Measurements from ENCODE around the gene LAMA2. TPM values are rescaled to one million over a fixed set of nuclear protein-coding genes. Genes with fewer than 3 reads are reported as not detected.

Gene LAMA2
- total RNA-seq, 1 experiment from 2014 or later, result 8.2 TPM

DNA sequence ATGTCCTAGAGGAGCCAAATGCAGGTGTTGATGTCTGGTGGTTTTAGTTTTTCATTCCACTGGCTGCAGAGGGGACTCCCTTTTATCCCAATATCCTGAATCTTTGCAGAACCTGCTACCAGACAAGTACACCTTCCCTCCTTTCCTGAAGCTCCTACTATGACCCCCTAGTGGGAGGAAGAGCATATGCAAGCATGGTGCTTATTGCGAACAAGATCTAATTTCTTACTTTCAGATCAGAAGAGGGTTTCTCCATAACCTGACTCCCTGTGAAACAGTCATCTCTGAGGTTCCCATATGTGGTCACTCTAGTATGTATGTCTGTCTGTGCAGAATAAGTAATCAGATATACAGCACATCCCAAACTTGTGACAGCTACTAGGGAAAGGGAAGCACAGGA lies 549.8 kb downstream of the LAMA2 start:
- Histone ChIP-seq H3K27me3 (ENCODE audit: insufficient read depth, low read length) (no peaks in the 10 kb centered on the region), H3K27ac (ENCODE audit: low read depth, low read length) (no peak overlapping the region), H3K79me2 (ENCODE audit: insufficient read depth, low read length) (no peaks in the 10 kb centered on the region), H3K4me1 (ENCODE audit: control insufficient read depth in 1 of 2, insufficient read depth in 2 of 2, low read length in 2 of 2) (peaks cover 2 to 3% of the 10 kb centered on the region in 2 experiments; a peak in 2 of 4 replicates), H3K9ac (ENCODE audit: low read length) (no peak overlapping the region), H3K4me3 (replicated peaks in 1 of 2; ENCODE audit: low read depth in 1 of 2, low read length in 2 of 2) (no peak overlapping the region), H4K20me1 (ENCODE audit: insufficient read depth) (no peaks in the 10 kb centered on the region), H3K4me2 (ENCODE audit: low read length) (peak overlapping the region; percentile 35), H3K9me2 (ENCODE audit: insufficient read depth) (no peaks in the 10 kb centered on the region), H3K36me3 (ENCODE audit: control insufficient read depth in 1 of 2, insufficient read depth in 2 of 2, low read length in 2 of 2) (no peaks in the 10 kb centered on the region), H3K9me3 (ENCODE audit: control insufficient read depth in 1 of 2, insufficient read depth in 1 of 2, low read depth in 1 of 2, low read length in 2 of 2) (no peaks in the 10 kb centered on the region), H2AFZ (ENCODE audit: low read depth, low read length, poor library complexity, severe bottlenecking) (peak overlapping the region; percentile 86)
- ChIA-PET POLR2A (no interaction called here), CTCF (interaction anchor here (0.7 kb wide), 1 partner anchor 11 kb away, joined by 4 read pairs; no protein-coding TSS in a partner anchor), RAD21 (ENCODE audit: low non-redundant PET in 1 of 2, low total read pairs in 2 of 2, uncharacterized antibody in 2 of 2, unreplicated experiment in 2 of 2) (no interaction called here)
- BruUV-seq (replicated peaks), result no TSS peak
- intact Hi-C loops (cut with micrococcal nuclease), result no loop called here
- ATAC-seq (peak; percentile 83), DNase-seq (ENCODE audit: low read depth, low spot score) (peak; percentile 12)
- no peak for TF ChIP-seq ZFX (IDR thresholded peaks at IDR 0.05)
- 0 out of 2 replicates have a peak, but pooled peaks have one; percentile 4 for TF ChIP-seq RAD21 (IDR thresholded peaks at IDR 0.05; ENCODE audit: low read depth)
- TF ChIP-seq, protein P1, sequence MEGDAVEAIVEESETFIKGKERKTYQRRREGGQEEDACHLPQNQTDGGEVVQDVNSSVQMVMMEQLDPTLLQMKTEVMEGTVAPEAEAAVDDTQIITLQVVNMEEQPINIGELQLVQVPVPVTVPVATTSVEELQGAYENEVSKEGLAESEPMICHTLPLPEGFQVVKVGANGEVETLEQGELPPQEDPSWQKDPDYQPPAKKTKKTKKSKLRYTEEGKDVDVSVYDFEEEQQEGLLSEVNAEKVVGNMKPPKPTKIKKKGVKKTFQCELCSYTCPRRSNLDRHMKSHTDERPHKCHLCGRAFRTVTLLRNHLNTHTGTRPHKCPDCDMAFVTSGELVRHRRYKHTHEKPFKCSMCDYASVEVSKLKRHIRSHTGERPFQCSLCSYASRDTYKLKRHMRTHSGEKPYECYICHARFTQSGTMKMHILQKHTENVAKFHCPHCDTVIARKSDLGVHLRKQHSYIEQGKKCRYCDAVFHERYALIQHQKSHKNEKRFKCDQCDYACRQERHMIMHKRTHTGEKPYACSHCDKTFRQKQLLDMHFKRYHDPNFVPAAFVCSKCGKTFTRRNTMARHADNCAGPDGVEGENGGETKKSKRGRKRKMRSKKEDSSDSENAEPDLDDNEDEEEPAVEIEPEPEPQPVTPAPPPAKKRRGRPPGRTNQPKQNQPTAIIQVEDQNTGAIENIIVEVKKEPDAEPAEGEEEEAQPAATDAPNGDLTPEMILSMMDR (IDR thresholded peaks at IDR 0.05 in 2 of 3, conservative IDR thresholded peaks at IDR 0.05 in 1 of 3; ENCODE audit: borderline replicate concordance in 1 of 3, insufficient read depth in 1 of 3, low read depth in 2 of 3, low read length in 2 of 3), result peak; percentile 4 to 67 (median 53); a peak in 4 of 6 replicates

DNA sequence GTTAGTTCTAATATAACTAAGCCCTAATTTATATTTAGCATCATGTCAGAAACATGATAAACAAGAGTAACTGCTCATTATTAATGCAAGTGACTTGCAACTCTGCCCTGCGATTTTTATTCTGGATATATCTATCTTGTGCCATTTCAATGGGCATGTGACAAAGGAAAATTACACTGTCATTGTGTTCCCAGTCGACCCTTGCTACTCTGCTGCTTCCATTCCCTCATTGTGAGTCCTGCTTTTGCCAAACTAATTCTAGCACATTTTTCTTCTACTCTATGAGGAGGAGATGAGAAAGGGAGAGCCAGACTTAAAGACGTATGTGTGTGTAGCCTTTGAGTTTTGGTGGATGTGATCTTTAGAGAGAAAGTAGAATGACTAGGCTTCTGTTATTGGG lies 551.2 kb downstream of the LAMA2 start:
- no peaks in the 10 kb centered on the region for H4K20me1 ChIP-seq (ENCODE audit: insufficient read depth)
- no peaks in the 10 kb centered on the region for H3K27me3 ChIP-seq (ENCODE audit: insufficient read depth, low read length)
- ATAC-seq (no peak), DNase-seq (ENCODE audit: low read depth, low spot score) (no peak)
- CTCF ChIA-PET, result no interaction called here
- RAD21 ChIA-PET (ENCODE audit: low non-redundant PET in 1 of 2, low total read pairs in 2 of 2, uncharacterized antibody in 2 of 2, unreplicated experiment in 2 of 2), result no interaction called here
- no peak overlapping the region for H3K9ac ChIP-seq (ENCODE audit: low read length)
- no peaks in the 10 kb centered on the region for H3K9me2 ChIP-seq (ENCODE audit: insufficient read depth)
- H3K4me1 ChIP-seq (ENCODE audit: control insufficient read depth in 1 of 2, insufficient read depth in 2 of 2, low read length in 2 of 2), result peaks cover 2 to 3% of the 10 kb centered on the region in 2 experiments; a peak in 2 of 4 replicates
- intact Hi-C loops (cut with micrococcal nuclease), result no loop called here
- H2AFZ ChIP-seq (ENCODE audit: low read depth, low read length, poor library complexity, severe bottlenecking), result no peak overlapping the region
- H3K27ac ChIP-seq (ENCODE audit: low read depth, low read length), result no peak overlapping the region
- no peaks in the 10 kb centered on the region for H3K79me2 ChIP-seq (ENCODE audit: insufficient read depth, low read length)
- no peak overlapping the region for H3K4me3 ChIP-seq (replicated peaks in 1 of 2; ENCODE audit: low read depth in 1 of 2, low read length in 2 of 2)
- no peak overlapping the region for H3K4me2 ChIP-seq (ENCODE audit: low read length)
- H3K36me3 ChIP-seq (ENCODE audit: control insufficient read depth in 1 of 2, insufficient read depth in 2 of 2, low read length in 2 of 2), result no peaks in the 10 kb centered on the region
- POLR2A ChIA-PET, result no interaction called here
- no peaks in the 10 kb centered on the region for H3K9me3 ChIP-seq (ENCODE audit: control insufficient read depth in 1 of 2, insufficient read depth in 1 of 2, low read depth in 1 of 2, low read length in 2 of 2)
- no TSS peak for BruUV-seq (replicated peaks)
- no peak for TF ChIP-seq SRF (IDR thresholded peaks at IDR 0.05; ENCODE audit: low read depth)
- no peak for TF ChIP-seq SIN3A (IDR thresholded peaks at IDR 0.05; ENCODE audit: low read depth)
- no peak for TF ChIP-seq CEBPB (IDR thresholded peaks at IDR 0.05; ENCODE audit: low read depth)
- TF ChIP-seq ZNF274 (IDR thresholded peaks at IDR 0.05; ENCODE audit: low read depth, low read length), result no peak
- TF ChIP-seq, protein P2, sequence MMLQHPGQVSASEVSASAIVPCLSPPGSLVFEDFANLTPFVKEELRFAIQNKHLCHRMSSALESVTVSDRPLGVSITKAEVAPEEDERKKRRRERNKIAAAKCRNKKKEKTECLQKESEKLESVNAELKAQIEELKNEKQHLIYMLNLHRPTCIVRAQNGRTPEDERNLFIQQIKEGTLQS (IDR thresholded peaks at IDR 0.05), result no peak
- TF ChIP-seq ELF1 (IDR thresholded peaks at IDR 0.05; ENCODE audit: borderline replicate concordance, low read depth), result no peak
- no peak for TF ChIP-seq RAD21 (IDR thresholded peaks at IDR 0.05; ENCODE audit: low read depth)
- TF ChIP-seq EZH2phosphoT487 (IDR thresholded peaks at IDR 0.05; ENCODE audit: borderline replicate concordance), result no peak
- TF ChIP-seq YY1 (IDR thresholded peaks at IDR 0.05; ENCODE audit: extremely low read depth, insufficient replicate concordance, low read depth, low read length), result no peak
- TF ChIP-seq SP1 (IDR thresholded peaks at IDR 0.05; ENCODE audit: low read depth), result no peak
- TF ChIP-seq JUND (IDR thresholded peaks at IDR 0.05), result no peak
- TF ChIP-seq, protein P3, sequence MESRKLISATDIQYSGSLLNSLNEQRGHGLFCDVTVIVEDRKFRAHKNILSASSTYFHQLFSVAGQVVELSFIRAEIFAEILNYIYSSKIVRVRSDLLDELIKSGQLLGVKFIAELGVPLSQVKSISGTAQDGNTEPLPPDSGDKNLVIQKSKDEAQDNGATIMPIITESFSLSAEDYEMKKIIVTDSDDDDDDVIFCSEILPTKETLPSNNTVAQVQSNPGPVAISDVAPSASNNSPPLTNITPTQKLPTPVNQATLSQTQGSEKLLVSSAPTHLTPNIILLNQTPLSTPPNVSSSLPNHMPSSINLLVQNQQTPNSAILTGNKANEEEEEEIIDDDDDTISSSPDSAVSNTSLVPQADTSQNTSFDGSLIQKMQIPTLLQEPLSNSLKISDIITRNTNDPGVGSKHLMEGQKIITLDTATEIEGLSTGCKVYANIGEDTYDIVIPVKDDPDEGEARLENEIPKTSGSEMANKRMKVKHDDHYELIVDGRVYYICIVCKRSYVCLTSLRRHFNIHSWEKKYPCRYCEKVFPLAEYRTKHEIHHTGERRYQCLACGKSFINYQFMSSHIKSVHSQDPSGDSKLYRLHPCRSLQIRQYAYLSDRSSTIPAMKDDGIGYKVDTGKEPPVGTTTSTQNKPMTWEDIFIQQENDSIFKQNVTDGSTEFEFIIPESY (IDR thresholded peaks at IDR 0.05; ENCODE audit: extremely low read depth, insufficient replicate concordance, low read length), result no peak
- no peak for TF ChIP-seq TCF7L2 (IDR thresholded peaks at IDR 0.05; ENCODE audit: borderline replicate concordance, extremely low read depth, insufficient read depth, insufficient read length)
- no peak for TF ChIP-seq POLR2AphosphoS5 (IDR thresholded peaks at IDR 0.05; ENCODE audit: low read depth, low read length)
- no peak for TF ChIP-seq ZFX (IDR thresholded peaks at IDR 0.05)
